GM23338 (cell line): ENCODE data around the gene SUSD4.

ENCODE experiments used
- CREB1 ChIP-seq: fragments of 250-450 bp; sonication (Bioruptor Pico); IDR thresholded peaks from 2 replicates; pipeline ENCODE4 v1.5.0; 2020; ENCODE audit warnings: low read depth, mild to moderate bottlenecking, moderate library complexity
- EZH2 ChIP-seq: fragments of 200-600 bp; sonication (generic); IDR thresholded peaks from one replicate; pipeline ENCODE4 v1.8.0; 2017; ENCODE audit warnings: antibody characterized with exemption, mild to moderate bottlenecking, low read depth; ENCODE audit not compliant: unreplicated experiment
- POLR2AphosphoS5 ChIP-seq: IDR thresholded peaks from 2 replicates; pipeline ENCODE4 v1.6.1; 2016; ENCODE audit warnings: antibody characterized with exemption, low read depth
- STAT1 ChIP-seq: IDR thresholded peaks from one replicate; pipeline ENCODE4 v1.6.1; 2016; ENCODE audit warnings: antibody characterized with exemption; ENCODE audit not compliant: unreplicated experiment
- ZNF114 ChIP-seq: fragments of 250-450 bp; sonication (Bioruptor Pico); IDR thresholded peaks from 2 replicates; pipeline ENCODE4 v1.5.0; 2020; ENCODE audit warnings: mild to moderate bottlenecking, moderate library complexity
- TF ChIP-seq, protein P1 (sequence below), 2 experiments: fragments of 200-600 bp in 1 of 2; sonication (generic) in 1 of 2; conservative IDR thresholded peaks; 2 replicates each; pipeline versions ENCODE4 v1.5.1 to v1.6.1; 2016 to 2017; ENCODE audit warnings: antibody characterized with exemption in 2 of 2, low read depth in 2 of 2, mild to moderate bottlenecking in 2 of 2, moderate library complexity in 1 of 2

DNA sequence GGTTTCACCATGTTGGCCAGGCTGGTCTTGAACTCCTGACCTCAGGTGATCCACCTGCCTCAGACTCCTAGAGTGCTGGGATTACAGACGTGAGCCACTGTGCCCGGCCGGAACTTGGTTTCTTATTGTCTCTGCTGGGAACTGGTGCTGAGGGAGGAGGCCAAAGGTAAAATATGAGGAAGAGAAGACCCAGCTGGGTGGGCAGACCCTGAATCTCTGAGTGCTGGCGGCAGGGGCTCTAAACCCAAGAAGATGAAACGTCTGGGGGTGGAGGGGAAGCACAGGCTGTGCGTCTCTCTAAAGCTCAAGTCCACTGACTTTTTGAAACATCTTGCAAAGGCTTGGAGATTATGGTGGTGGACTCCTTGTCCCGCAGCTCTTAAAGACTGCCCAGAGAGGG lies 138.9 kb downstream of the SUSD4 start:
- TF ChIP-seq, protein P1, sequence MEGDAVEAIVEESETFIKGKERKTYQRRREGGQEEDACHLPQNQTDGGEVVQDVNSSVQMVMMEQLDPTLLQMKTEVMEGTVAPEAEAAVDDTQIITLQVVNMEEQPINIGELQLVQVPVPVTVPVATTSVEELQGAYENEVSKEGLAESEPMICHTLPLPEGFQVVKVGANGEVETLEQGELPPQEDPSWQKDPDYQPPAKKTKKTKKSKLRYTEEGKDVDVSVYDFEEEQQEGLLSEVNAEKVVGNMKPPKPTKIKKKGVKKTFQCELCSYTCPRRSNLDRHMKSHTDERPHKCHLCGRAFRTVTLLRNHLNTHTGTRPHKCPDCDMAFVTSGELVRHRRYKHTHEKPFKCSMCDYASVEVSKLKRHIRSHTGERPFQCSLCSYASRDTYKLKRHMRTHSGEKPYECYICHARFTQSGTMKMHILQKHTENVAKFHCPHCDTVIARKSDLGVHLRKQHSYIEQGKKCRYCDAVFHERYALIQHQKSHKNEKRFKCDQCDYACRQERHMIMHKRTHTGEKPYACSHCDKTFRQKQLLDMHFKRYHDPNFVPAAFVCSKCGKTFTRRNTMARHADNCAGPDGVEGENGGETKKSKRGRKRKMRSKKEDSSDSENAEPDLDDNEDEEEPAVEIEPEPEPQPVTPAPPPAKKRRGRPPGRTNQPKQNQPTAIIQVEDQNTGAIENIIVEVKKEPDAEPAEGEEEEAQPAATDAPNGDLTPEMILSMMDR (conservative IDR thresholded peaks at IDR 0.05; ENCODE audit: low read depth in 2 of 2), result no peak
- TF ChIP-seq ZNF114 (CRISPR knock-in tag) (no peak), EZH2 (no peak), CREB1 (CRISPR knock-in tag) (no peak), POLR2AphosphoS5 (no peak), STAT1 (no peak)
